CD4-positive, alpha-beta T cell treated with Interleukin-6 for 4 hours (primary cell): ENCODE measurements around the gene AGPAT4.

Experiments used
- DNase-seq: peaks from one replicate; pipeline ENCODE4 v3.0.0-alpha.2; 2020; ENCODE audit warnings: mixed read lengths

AGPAT4 gene

DNA sequence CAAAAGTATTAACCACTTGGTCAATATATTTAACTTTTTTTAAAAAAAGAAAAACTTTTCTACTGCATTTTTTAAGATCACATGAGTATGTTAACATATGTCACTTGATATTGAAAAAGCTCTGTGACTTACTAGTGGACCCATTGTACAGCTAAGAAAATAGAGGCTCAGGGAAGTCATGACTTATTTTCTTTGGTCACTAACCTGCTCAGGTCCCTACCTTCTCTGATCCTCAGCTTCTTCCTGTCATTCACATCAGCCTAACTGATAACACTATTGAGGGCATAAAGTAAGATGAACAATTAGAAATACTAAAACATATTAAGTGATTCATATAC is 19.8 kb downstream of the AGPAT4 start:
- DNase-seq = no peak

DNA sequence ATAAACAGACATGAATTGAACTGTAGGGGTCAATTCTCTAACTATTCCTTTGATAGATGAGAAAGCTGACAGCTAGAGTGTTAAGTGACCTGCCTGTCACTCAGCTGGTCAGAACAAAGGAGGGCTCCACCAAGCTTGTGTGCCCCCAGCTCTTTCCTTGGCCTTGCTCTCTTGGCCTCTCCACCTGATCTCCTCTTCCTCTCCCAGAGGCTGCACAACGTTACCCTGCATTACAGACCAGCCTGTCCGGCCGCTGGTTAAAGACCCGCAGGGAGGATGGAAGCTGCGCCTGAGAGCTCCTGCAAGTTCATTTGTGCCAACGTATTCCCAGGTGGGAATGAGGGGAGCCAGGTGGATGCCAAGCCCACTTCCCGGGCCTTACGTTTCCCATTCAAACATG is 22.5 kb downstream of the AGPAT4 start:
- DNase-seq = no peak

- DNase-seq = no peak
Measured at GRCh38 chr6:161249327-161249726, 24.5 kb downstream of the AGPAT4 start.

- no peak for DNase-seq
Measured at GRCh38 chr6:161246725-161247124, 27.1 kb downstream of the AGPAT4 start.

GRCh38 chr6:161245363-161245762 is 28.5 kb downstream of the AGPAT4 start:
- DNase-seq = no peak

GRCh38 chr6:161244725-161245124 is 29.1 kb downstream of the AGPAT4 start:
- no peak for DNase-seq

DNA sequence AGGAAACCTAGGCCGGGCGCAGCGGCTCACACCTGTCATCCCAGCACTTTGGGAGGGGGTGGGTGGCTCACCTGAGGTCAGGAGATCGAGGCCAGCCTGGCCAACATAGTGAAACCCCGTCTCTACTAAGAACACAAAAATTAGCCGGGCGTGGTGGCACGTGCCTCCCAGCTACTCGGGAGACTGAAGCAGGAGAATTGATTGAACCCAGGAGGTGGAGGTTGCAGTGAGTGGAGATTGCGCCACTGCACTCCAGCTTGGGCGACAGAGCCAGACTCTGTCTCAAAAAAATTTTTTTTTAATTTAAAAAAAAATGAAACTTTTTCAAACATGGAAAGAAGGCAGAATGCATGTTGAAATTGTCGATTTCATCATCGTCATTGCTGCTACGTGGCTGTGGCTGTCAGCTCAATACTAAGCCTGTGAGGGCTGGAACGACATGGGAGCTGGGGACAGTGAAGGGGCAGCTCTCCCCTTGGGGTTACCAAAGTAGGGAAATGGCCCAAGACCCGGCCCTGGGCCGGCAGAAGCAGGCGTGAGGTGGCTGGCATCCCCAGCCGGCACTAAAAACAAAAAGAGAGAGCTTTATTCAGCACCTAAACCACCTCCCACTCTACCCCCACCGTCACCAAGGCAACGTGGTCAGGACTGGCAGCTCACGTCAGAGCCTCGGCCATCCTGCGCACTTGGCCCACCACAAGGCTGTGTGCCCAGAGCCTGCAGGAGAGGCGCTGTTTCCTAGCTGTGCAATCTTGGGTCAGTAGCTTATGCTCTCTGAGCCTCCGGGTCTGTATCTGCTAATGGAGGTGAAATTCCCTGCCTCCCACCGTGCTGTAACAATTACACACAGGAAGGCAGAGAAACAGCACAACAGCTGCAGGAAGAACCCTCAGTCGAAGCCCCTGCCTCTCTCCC is 30.8 kb downstream of the AGPAT4 start:
- DNase-seq = peak; percentile 10

GRCh38 chr6:161242113-161242512 is 31.7 kb downstream of the AGPAT4 start:
- no peak for DNase-seq

DNA sequence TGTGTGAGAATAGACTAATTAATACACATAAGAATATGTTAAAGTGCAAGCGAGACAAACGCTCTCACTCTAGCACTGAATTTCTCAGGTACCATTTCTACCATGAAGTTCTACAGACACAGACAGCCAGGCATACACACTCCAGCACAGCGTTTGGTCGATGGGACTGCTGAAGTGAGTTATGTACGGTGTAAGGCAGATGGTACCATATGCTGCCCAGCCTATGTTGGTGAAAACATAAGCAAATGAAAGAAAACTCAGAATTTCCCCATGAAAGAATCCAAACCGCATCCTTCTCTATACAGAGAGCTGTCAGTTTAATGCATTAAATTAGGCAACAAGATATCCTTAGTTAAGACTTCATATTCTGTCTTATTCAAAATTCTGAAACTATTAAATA is 34.9 kb downstream of the AGPAT4 start:
- DNase-seq = no peak

GRCh38 chr6:161238500-161238899 is 35.4 kb downstream of the AGPAT4 start:
- no peak for DNase-seq

DNA sequence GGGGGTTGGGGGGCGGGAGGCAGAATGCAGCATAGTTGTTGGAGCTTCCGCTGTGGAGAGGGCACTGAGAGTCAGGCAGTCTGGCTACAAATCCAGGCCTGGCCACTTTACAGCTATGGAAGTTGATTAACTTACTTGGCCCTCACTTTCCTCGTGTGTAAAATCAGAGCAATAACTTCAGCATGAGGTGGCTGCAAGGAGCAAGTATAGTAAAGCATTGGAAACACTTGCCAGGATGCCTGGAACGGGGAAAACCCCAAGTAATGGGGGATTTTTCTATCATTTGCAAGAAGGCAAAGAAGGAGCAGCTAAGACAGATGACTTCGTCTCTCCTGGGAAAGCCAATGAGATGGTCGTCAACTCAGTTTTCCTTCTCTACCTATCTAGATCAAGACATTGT is 35.8 kb downstream of the AGPAT4 start:
- no peak for DNase-seq

- no peak for DNase-seq
Measured at GRCh38 chr6:161237176-161237575, 36.7 kb downstream of the AGPAT4 start.

DNA sequence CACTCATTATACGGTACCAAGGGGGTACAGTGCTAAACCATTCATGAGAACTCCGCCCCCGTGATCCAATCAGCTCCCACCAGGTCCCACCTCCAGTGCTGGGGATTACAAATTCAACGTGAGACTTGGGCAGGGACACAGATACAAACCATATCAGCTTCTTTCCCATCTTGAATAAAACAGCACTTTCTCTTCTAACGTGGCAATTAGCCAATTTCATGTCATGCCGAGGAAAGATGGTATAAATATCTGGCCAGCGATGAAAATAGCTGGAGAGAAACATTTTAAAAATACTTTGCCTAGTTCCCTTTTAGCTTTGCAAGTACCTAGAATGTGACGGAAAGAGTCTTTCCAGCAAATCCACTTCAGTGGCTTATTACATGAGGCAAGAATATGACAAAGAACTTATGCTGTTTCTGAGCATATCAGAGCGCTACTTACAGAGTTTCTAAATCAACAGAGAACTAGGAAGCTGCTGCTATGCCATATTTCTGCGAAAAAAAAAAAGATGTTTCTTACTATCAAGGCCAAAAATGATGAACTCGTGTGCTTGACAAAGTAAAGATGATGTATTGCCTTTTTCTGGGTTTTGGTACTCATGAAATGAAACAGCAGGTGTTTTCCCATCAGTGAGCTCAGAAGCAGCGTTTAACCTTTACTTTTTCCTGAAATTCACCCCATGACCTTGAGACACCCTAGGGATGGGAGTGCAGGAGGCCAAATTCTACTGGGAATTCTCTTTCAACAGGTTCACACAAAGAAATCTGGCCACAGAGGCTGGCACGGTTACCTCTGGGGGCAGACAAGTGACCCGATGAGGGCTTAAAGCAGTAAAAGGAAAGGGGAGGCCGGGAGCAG is 37.9 kb downstream of the AGPAT4 start:
- DNase-seq = no peak

DNA sequence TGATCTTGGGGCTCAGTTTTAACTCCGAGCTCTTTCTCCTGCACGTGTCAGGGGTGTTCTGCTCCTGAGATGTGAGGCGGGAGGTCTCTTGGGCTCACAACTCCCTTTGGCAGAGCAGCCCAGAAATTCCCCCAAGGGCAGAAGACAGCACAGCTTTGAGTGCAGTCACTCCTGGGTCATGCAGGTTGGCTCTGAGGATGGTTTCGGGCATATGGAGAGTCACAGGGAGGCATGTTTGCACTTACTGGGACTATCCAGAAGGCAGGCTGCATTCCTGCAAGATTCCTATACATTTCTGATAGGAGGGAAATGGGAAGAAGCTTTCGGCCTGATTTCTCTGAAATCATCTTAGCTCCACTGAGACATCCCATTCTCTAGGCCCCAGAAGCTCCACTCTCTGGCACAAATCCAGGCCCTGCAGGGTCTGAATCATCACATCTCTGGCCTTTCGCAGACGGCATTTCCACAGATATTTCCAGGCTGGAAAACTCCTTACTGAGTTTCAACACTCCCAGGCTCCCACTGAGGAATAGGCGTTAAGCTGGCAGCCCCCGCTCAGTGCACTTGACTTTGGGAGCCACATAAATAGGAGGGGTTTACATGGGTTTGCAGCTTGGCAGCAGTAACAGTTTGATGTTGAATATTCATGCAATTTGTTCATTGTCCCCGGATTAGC is 39.7 kb downstream of the AGPAT4 start:
- DNase-seq = no peak

- DNase-seq = no peak
Measured at GRCh38 chr6:161232467-161232866, 41.4 kb downstream of the AGPAT4 start.

- no peak for DNase-seq
Measured at GRCh38 chr6:161232010-161232409, 41.9 kb downstream of the AGPAT4 start.

DNA sequence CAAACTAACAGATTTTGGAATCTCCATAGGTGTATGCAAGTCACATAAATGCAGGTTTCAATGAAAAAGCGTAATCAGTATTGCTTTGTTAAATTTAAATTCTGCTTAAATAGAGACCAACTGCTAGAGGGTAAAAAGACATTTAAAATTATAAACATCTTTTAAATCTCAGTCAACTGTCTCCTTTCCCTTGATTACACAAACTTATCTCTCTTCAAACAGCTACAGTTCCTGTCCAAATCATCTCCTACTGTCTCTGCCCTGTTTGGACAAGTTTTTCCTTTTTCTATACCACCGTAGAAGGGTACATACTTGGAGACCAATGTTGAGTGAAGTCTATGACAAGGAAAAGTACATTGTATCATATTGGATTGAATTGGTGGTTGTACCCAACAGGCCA is 43.5 kb downstream of the AGPAT4 start:
- DNase-seq = no peak

DNA sequence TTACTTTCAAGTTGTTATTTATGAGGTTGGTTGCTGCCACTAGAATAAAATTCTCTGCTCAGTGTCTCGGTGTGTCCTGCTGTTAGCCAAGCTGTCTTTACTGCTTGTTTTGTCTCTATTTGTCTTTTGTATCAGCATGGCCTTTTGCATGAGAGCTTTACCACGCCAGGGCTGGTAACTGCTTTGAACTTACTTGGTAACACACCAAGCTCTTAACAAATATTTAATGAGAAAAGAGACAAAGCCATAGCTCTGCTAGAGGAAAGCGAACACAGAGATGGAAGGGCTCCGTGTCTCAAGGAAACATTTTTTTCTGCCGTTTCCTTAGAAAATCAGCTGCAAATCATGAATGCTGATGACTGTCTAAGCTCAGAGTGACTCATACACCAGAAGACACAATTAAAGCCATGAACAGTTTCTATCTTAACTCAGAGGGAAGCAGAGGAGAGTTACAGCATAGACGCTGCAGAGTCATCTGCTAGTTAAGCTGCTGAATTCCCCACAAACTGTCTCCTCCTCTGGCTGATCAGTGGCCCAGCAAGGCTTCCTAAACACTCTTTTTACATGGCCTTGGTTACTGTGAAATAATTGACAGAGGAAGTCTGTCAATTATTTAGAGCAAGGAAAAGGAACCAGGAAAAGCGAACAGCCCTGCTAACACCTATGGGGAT is 44.8 kb downstream of the AGPAT4 start:
- DNase-seq = no peak

GRCh38 chr6:161228096-161228495 is 45.8 kb downstream of the AGPAT4 start:
- no peak for DNase-seq

GRCh38 chr6:161227004-161227960 is 46.6 kb downstream of the AGPAT4 start:
- DNase-seq = no peak
